Activated T-helper 9 cell treated with anti-CD3 and anti-CD28 coated beads, Interleukin-2, amount 50 U/mL, for 16 hours (primary cell): ENCODE results near the gene HOXC10.

Experiments
- DNase-seq: peaks from one replicate; pipeline ENCODE4 v3.0.0-alpha.2; 2020; ENCODE audit warnings: low read depth

The HOXC10 gene

GRCh38 chr12:54017027-54017788, 32.3 kb downstream of the HOXC10 start:
- DNase-seq = no peak

DNA sequence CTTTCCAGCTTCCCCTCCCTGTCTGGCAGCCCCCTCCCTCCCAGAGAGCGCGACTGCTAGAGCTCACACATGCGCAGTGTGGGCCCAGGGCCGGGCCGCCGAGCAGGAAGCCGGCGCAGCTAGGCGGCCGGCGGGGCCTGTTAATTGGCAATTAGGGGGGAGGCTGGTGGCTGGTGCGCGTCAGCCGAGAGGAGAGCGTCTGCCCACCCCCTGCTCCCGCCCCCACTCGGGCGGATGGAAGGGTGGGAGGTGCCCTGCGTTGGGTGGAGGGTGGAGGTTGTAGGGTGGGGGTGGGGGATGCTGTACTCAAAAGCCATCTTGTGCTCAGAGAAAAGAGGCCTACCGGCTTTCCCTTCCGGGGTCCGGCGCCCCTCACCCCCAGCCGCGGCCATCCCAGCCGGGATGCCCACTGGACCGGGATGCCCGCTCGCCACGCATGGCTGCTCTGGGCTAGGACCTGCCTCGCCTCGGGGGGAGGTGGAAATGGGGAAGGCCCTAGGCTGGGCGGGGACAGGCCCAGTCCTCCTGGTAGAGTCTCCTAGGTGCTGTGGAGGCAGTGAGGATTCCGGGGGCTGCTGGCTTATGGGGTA, 33.0 kb downstream of the HOXC10 start:
- DNase-seq = peak; percentile 42

- DNase-seq = no peak
These were observed 33.6 kb downstream of the HOXC10 start for GRCh38 chr12:54018468-54018984.

GRCh38 chr12:54019091-54019811, 34.3 kb downstream of the HOXC10 start:
- DNase-seq = no peak

DNA sequence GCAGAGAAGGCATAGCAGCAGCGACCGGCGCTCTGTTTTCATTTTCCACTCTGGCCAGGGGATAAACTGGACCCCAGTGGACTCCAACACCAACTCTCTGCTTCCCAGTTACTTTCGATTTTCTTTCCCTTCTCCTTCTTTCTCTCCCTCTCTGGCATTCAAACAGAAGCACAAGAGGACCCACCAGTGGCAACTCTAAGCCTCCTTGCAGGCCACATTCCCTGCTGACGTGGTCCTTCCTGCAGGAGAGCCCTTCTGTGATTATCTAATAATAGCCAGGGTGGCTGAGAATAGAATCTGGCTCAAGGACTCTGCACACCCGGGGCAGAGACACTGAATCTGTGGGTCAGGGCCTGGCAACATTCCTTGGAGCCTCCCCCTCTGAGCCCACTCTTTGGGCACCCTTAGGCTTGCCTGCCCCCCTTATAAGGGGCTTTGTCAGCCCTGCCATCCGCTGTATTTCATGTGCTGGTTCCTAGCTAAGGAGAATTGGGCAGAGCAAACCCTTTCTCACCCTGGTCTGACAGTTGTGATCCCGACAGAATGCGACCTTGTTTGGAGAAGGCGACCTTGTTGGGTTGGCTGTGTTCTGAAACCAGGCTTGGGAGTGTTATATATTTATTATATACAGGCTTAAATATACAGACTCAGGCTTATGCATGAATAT, 35.1 kb downstream of the HOXC10 start:
- DNase-seq = no peak

- DNase-seq = no peak
These were observed 35.9 kb downstream of the HOXC10 start for GRCh38 chr12:54020591-54021405.

- DNase-seq = no peak
These were observed 36.6 kb downstream of the HOXC10 start for GRCh38 chr12:54021432-54022013.

- DNase-seq = no peak
These were observed 38.3 kb downstream of the HOXC10 start for GRCh38 chr12:54022960-54023884.

DNA sequence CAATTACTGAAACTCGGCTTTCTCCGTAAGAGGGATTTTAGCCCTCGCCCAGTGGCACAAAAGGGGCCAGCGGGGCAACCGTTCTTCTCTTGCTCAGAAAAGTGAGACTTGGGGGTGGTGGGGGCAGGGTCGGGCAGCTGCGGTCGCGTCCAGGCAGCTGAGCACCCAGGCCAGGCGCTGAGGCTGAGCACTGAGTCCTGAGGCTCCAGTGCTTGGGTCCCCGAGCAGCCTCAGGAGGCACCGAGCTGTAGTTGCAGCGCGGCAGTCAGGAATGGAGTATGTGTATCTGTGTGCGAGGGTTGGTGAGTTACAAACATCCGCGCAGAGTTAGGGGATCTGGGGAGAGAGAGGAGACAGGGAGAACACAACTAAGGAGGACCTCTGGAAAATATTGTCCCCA, 39.2 kb downstream of the HOXC10 start:
- no peak for DNase-seq

GRCh38 chr12:54024581-54025305, 39.8 kb downstream of the HOXC10 start:
- DNase-seq = no peak

DNA sequence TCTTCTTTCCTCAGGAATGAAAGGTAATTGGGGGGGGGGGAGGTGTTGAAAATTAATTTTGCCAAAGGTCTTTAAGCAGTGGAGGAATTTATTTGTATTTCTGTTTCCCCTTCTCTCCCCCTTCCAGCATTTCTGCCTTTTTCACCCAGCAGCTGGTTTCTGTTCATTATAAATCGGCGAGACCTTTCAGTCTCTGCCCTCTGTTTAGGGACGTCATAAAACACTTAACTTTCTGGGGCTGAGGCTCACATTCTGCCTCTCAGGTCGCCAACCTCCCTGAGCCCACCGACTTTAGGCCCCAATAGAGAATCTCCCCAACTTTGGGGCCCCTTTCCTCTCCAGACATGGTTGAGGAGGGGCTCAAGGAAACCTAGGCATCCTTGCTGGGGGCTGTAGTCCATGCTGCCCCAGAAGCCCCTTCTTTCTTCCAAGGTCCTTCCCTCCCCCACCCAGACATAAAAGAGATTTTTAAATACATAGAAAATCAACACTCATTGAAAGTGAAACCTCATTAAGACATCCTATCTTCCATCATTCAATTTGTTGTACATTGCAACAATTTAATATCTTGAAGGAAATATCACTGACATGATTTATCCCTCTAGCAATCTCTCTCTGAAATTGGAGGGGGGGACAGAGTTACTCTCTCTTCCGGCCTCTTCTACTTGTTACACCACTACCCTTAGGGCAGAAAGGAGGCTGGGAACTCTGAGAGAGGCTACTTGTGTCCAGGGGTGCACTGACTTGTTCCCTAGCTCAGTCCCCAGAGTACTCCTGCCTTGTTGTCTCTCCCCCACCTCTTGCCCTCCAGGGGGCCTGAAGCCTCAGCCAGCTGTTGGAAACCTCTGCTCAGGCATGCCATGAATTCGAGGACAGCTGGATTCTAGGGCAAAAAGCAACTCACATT, 40.8 kb downstream of the HOXC10 start:
- no peak for DNase-seq

- no peak for DNase-seq
These were observed 41.9 kb downstream of the HOXC10 start for GRCh38 chr12:54026640-54027441.

DNA sequence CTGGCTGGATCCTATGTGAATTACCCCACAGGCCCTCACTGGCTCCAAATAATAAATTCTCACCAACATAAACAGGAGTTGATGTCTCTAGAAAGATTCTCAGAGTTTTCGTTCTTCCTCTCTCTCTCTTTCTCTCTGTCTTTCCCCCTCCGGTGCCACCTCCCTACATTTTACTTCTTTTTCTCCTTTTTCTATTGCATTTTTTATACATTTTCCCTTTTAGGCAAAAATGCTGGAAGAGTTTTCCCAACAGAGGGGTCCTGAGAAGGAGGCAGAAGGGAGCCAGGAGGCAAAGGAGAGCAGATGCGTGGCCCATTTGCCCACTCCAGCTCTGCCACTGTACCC, 42.5 kb downstream of the HOXC10 start:
- no peak for DNase-seq

- no peak for DNase-seq
These were observed 43.6 kb downstream of the HOXC10 start, which contains the start of gene HOXC6 for GRCh38 chr12:54028314-54029201. TSS of gene HOXC6 (plus strand) at chr12:54028440. CDS start at chr12:54028522, 82 bp downstream.

GRCh38 chr12:54029529-54030441, 44.8 kb downstream of the HOXC10 start:
- no peak for DNase-seq
